ENCODE results near the gene KIF1C. TPM values are rescaled to one million over a fixed set of nuclear protein-coding genes. Genes with fewer than 3 reads are reported as not detected.

KIF1C gene
- total RNA-seq (2013), result 21.8 TPM
- polyA plus RNA-seq (10 to 100 TPM in 1 of 3 donors, 1 to 10 TPM in 2; 3.6 to 12.0 (median 3.9) TPM), polyA minus RNA-seq (10.1 and 13.8 TPM in 2 replicates), total RNA-seq (8.0 to 53.0 (median 38.4) reads per million in 11 experiments)

DNA sequence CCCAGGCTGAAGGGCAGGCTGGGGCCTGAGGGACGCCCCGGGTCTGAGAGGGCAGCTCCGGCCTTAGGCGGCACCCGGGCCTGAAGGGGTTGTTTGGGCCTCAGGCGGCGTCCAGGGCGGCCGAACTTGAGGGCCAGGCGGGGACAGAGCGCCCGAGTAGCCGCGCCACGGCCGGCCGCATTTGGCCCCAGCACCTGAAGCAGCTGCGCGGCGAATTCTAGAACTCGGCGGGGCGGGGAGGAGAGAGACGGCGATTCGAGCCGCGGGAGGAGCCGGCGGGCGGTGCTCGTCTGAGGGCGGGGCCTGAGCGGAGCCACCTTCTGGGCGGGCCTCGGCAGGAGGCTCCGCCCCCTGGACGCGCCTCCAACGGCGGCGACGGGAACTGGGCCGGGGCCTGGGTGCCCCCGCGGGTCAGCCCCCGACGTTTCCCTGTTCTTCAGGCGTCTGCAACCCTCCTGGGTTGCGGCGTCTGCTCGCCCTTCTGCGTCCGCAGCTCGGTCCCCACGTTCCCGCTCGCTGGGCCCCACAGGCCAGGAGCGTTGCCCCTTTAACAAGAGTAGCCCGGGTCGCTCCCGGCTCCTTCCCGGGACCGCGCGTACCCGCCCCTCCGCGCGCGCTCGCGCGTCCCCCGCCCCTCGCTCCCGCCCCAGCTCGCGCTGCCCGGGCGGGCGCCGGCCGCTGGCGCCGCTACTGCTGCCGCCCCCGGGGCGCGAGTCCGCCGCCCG, at the start of gene KIF1C, which contains the start of gene INCA1:
Gene KIF1C, plus strand, starts transcription at position 649 of the 725 bp plus-strand sequence. CDS start 2,297 bp downstream, outside the sequence.
Gene INCA1, minus strand, starts transcription at position 221 of the 725 bp plus-strand sequence. CDS start 3,085 bp downstream, outside the sequence.
- H3K4me1 Mint-ChIP-seq, result peaks cover 34% of the 10 kb centered on the region
- H3K79me2 ChIP-seq (ENCODE audit: insufficient read depth, low read length), result peaks cover 9% of the 10 kb centered on the region
- H3K4me2 ChIP-seq (replicated peaks; ENCODE audit: extremely low read depth, low read length, poor library complexity, severe bottlenecking), result peak within 1 kb of the TSS; percentile 89
- H3K4me1 ChIP-seq (ENCODE audit: control insufficient read depth in 1 of 2, insufficient read depth in 2 of 2, low read length in 2 of 2), result peaks cover 21 to 29% of the 10 kb centered on the region in 2 donors
- TF ChIP-seq CTCF (IDR thresholded peaks at IDR 0.05), result no peak
- H3K9me3 Mint-ChIP-seq, result peaks cover 0 to 2% (median 0%) of the 10 kb centered on the region in 7 donors
- H3K9me3 ChIP-seq (replicated peaks in 1 of 2; ENCODE audit: control insufficient read depth in 1 of 2, insufficient read depth in 1 of 2, low read length in 2 of 2), result no peaks in the 10 kb centered on the region
- H3K9ac ChIP-seq (ENCODE audit: insufficient read depth, low read length, poor library complexity, severe bottlenecking), result peak within 1 kb of the TSS; percentile 73
- peak within 1 kb of the TSS; percentile 52 to 89 (median 68) for H3K4me3 ChIP-seq (replicated peaks in 1 of 3; ENCODE audit: low read depth in 2 of 3, low read length in 3 of 3)
- intact Hi-C loops (cut with micrococcal nuclease), result loop anchor here (5.0 kb wide), 2 partner anchors 35 to 190 kb away; partner anchors contain the start of gene PLD2 (in 1 of the 2)
- peak within 1 kb of the TSS in 6 of 7 donors; percentile 66 to 88 (median 80) for H3K27ac Mint-ChIP-seq
- H3K36me3 ChIP-seq (replicated peaks in 1 of 2; ENCODE audit: control insufficient read depth in 1 of 2, insufficient read depth in 2 of 2, low read length in 2 of 2), result peaks cover 18 to 19% of the 10 kb centered on the region in 2 donors
- H4K20me1 ChIP-seq (ENCODE audit: insufficient read depth, low read length), result peaks cover 26% of the 10 kb centered on the region
- WGBS (ENCODE audit: insufficient coverage), result under 1% methylated on average over 92 of the region's 93 CpGs
- DNase-seq, result peak; percentile 83 to 86 (median 86)
- peaks cover 18 to 31% (median 18%) of the 10 kb centered on the region in 3 donors for H3K27me3 Mint-ChIP-seq (ENCODE audit: low read depth in 3 of 3)
- H3K4me3 Mint-ChIP-seq, result peak within 1 kb of the TSS; percentile 85 to 91
- H3K36me3 Mint-ChIP-seq, result peaks cover 23 to 26% of the 10 kb centered on the region in 2 donors
- peak within 1 kb of the TSS; percentile 50 to 73 for H3K27ac ChIP-seq (ENCODE audit: low read depth in 1 of 2, low read length in 2 of 2)
- peaks cover 0 to 10% of the 10 kb centered on the region in 2 donors for H3K27me3 ChIP-seq (ENCODE audit: control insufficient read depth in 2 of 2, insufficient read depth in 2 of 2, low read length in 2 of 2)
- peak within 1 kb of the TSS; percentile 89 for H2AFZ ChIP-seq (ENCODE audit: insufficient read depth, low read depth, low read length, poor library complexity, severe bottlenecking)

- Histone ChIP-seq H3K9me3 (replicated peaks in 1 of 2; ENCODE audit: control insufficient read depth in 1 of 2, insufficient read depth in 1 of 2, low read length in 2 of 2) (no peaks in the 10 kb centered on the region), H3K36me3 (replicated peaks in 1 of 2; ENCODE audit: control insufficient read depth in 1 of 2, insufficient read depth in 2 of 2, low read length in 2 of 2) (peaks cover 21 to 27% of the 10 kb centered on the region in 2 donors), H3K27me3 (ENCODE audit: control insufficient read depth in 2 of 2, insufficient read depth in 2 of 2, low read length in 2 of 2) (no peaks in the 10 kb centered on the region), H3K4me2 (replicated peaks; ENCODE audit: extremely low read depth, low read length, poor library complexity, severe bottlenecking) (peak within 1 kb of the TSS; percentile 98), H3K9ac (ENCODE audit: insufficient read depth, low read length, poor library complexity, severe bottlenecking) (peak within 1 kb of the TSS; percentile 80), H3K4me3 (replicated peaks in 1 of 3; ENCODE audit: low read depth in 2 of 3, low read length in 3 of 3) (peak within 1 kb of the TSS; percentile 92 to 95 (median 94)), H3K79me2 (ENCODE audit: insufficient read depth, low read length) (peaks cover 59% of the 10 kb centered on the region), H3K27ac (ENCODE audit: low read depth in 1 of 2, low read length in 2 of 2) (peak within 1 kb of the TSS; percentile 94), H2AFZ (ENCODE audit: insufficient read depth, low read depth, low read length, poor library complexity, severe bottlenecking) (peak within 1 kb of the TSS; percentile 58), H3K4me1 (ENCODE audit: control insufficient read depth in 1 of 2, insufficient read depth in 2 of 2, low read length in 2 of 2) (peaks cover 50 to 67% of the 10 kb centered on the region in 2 donors), H4K20me1 (ENCODE audit: insufficient read depth, low read length) (peaks cover 51% of the 10 kb centered on the region)
- Mint-ChIP-seq H3K4me1 (peaks cover 51% of the 10 kb centered on the region), H3K9me3 (no peaks in the 10 kb centered on the region), H3K27ac (peak within 1 kb of the TSS; percentile 96 to 99 (median 98)), H3K36me3 (peaks cover 27 to 34% of the 10 kb centered on the region in 2 donors), H3K4me3 (peak within 1 kb of the TSS; percentile 97 to 99), H3K27me3 (ENCODE audit: low read depth in 3 of 3) (peaks cover 2 to 8% (median 3%) of the 10 kb centered on the region in 3 donors)
- under 1% methylated on average over 38 of the region's 59 CpGs for WGBS (ENCODE audit: insufficient coverage)
- peak; percentile 89 to 95 (median 93) for DNase-seq
- no peak for TF ChIP-seq CTCF (IDR thresholded peaks at IDR 0.05)
- intact Hi-C loops (cut with micrococcal nuclease), result loop anchor here (2.0 to 5.0 kb wide), 3 partner anchors 18 to 181 kb away; partner anchors contain the start of genes CHRNE (in 1 of the 2) and SPAG7 (in 1 of the 2)
Observed at GRCh38 chr17:4948166-4948930, 49.4 kb upstream of the KIF1C start, which contains the start of gene PFN1. Gene PFN1 (minus strand): TSS chr17:4948530. CDS start chr17:4948394, 136 bp downstream.
